GM19467 (cell line): ENCODE measurements around the gene CCDC88C.
"Not testable (repeated sequence)": the region's sequence is repeated elsewhere in the genome, so short reads cannot be mapped to it uniquely, and the experiment has no call there.

ENCODE experiments used
- ATAC-seq: cut with Tn5 transposase; IDR thresholded peaks from one replicate; pipeline ENCODE4 v1.9.1; 2021; ENCODE audit warnings: mild to moderate bottlenecking, moderate library complexity; ENCODE audit not compliant: unreplicated experiment

Gene CCDC88C

GRCh38 chr14:91255026-91255695, 162.5 kb downstream of the CCDC88C start:
- ATAC-seq = no peak

GRCh38 chr14:91254461-91254860, 163.2 kb downstream of the CCDC88C start:
- no peak for ATAC-seq

GRCh38 chr14:91253795-91254323, 163.8 kb downstream of the CCDC88C start:
- ATAC-seq = no peak

- no peak for ATAC-seq
These were observed 164.5 kb downstream of the CCDC88C start for GRCh38 chr14:91252871-91253794.

GRCh38 chr14:91250912-91251311, 166.7 kb downstream of the CCDC88C start:
- ATAC-seq = no peak

GRCh38 chr14:91249841-91250616, 167.6 kb downstream of the CCDC88C start:
- ATAC-seq = peak; percentile 92

GRCh38 chr14:91246051-91246852, 171.4 kb downstream of the CCDC88C start:
- no peak for ATAC-seq

- not testable (repeated sequence) for ATAC-seq
These were observed 172.0 kb downstream of the CCDC88C start for GRCh38 chr14:91245616-91246015.

GRCh38 chr14:91245029-91245428, 172.6 kb downstream of the CCDC88C start:
- no peak for ATAC-seq

- ATAC-seq = no peak
These were observed 173.1 kb downstream of the CCDC88C start, which contains the start of gene GPR68 for GRCh38 chr14:91244501-91244901. TSS of gene GPR68 (minus strand) at chr14:91244704. CDS start at chr14:91235050, 9,654 bp downstream.

- ATAC-seq = no peak
These were observed 174.5 kb downstream of the CCDC88C start for GRCh38 chr14:91243074-91243471.

GRCh38 chr14:91242635-91243034, 175.0 kb downstream of the CCDC88C start:
- no peak for ATAC-seq

- peak; percentile 59 for ATAC-seq
These were observed 175.8 kb downstream of the CCDC88C start for GRCh38 chr14:91241863-91242262.

- ATAC-seq = no peak
These were observed 179.0 kb downstream of the CCDC88C start for GRCh38 chr14:91238661-91239060.

GRCh38 chr14:91238085-91238484, 179.5 kb downstream of the CCDC88C start:
- ATAC-seq = no peak

- ATAC-seq = no peak
These were observed 180.4 kb downstream of the CCDC88C start for GRCh38 chr14:91237219-91237618.

GRCh38 chr14:91235841-91236240, 181.8 kb downstream of the CCDC88C start:
- ATAC-seq = no peak

- ATAC-seq = no peak
These were observed 182.9 kb downstream of the CCDC88C start for GRCh38 chr14:91234791-91235114.

- no peak for ATAC-seq
These were observed 183.5 kb downstream of the CCDC88C start for GRCh38 chr14:91233936-91234790.
